ENCODE data around the gene MT1H.

MT1H gene

GRCh38 chr16:56635441-56635967, 34.1 kb upstream of the MT1H start:
- Histone ChIP-seq H3K4me2 (no peak overlapping the region), H3K9ac (no peak overlapping the region), H3K4me1 (no peaks in the 10 kb centered on the region), H3K27ac (no peak overlapping the region), H3K36me3 (no peaks in the 10 kb centered on the region), H3K9me3 (peaks cover 30% of the 10 kb centered on the region), H3K4me3 (no peak overlapping the region), H3K27me3 (peaks cover 100% of the 10 kb centered on the region), H4K20me1 (peaks cover 75% of the 10 kb centered on the region)
- no peak for TF ChIP-seq Cebpa-rat (IDR thresholded peaks at IDR 0.05)

GRCh38 chr16:56636616-56637413, 32.8 kb upstream of the MT1H start:
- no peak overlapping the region for H3K9ac ChIP-seq

GRCh38 chr16:56637814-56638750, 31.5 kb upstream of the MT1H start, which contains the start of gene MT1A:
Gene MT1A, plus strand, starts transcription at chr16:56638666. Its CDS starts 73 bp downstream, at chr16:56638739.
- no peak within 1 kb of the TSS for H3K4me2 ChIP-seq
- H3K4me3 ChIP-seq, result no peak within 1 kb of the TSS
- no peak within 1 kb of the TSS for H3K9ac ChIP-seq
- H3K36me3 ChIP-seq, result no peaks in the 10 kb centered on the region
- peaks cover 30% of the 10 kb centered on the region for H3K9me3 ChIP-seq
- TF ChIP-seq Cebpa-rat (IDR thresholded peaks at IDR 0.05), result no peak
- H3K27ac ChIP-seq, result no peak within 1 kb of the TSS
- H4K20me1 ChIP-seq, result peaks cover 62% of the 10 kb centered on the region
- peaks cover 100% of the 10 kb centered on the region for H3K27me3 ChIP-seq
- no peaks in the 10 kb centered on the region for H3K4me1 ChIP-seq

More at GRCh38 chr16:56636616-56637413, 32.8 kb upstream of the MT1H start:
- Histone ChIP-seq H3K4me3 (no peak overlapping the region), H3K9me3 (peaks cover 30% of the 10 kb centered on the region), H3K36me3 (no peaks in the 10 kb centered on the region), H3K4me1 (no peaks in the 10 kb centered on the region), H3K4me2 (no peak overlapping the region), H4K20me1 (peaks cover 66% of the 10 kb centered on the region), H3K27me3 (peaks cover 100% of the 10 kb centered on the region), H3K27ac (no peak overlapping the region)
- TF ChIP-seq Cebpa-rat (IDR thresholded peaks at IDR 0.05), result no peak

GRCh38 chr16:56639045-56639444, 30.6 kb upstream of the MT1H start:
- H3K9me3 ChIP-seq, result peaks cover 30% of the 10 kb centered on the region
- H3K27ac ChIP-seq, result no peak overlapping the region
- no peak overlapping the region for H3K4me2 ChIP-seq
- H3K4me3 ChIP-seq, result no peak overlapping the region
- H4K20me1 ChIP-seq, result peaks cover 63% of the 10 kb centered on the region
- H3K27me3 ChIP-seq, result peaks cover 100% of the 10 kb centered on the region
- H3K36me3 ChIP-seq, result no peaks in the 10 kb centered on the region
- H3K9ac ChIP-seq, result no peak overlapping the region
- no peaks in the 10 kb centered on the region for H3K4me1 ChIP-seq
- TF ChIP-seq Cebpa-rat (IDR thresholded peaks at IDR 0.05), result no peak

- Histone ChIP-seq H3K9ac (no peak overlapping the region), H3K4me2 (no peak overlapping the region), H3K27me3 (peaks cover 100% of the 10 kb centered on the region), H4K20me1 (peaks cover 60% of the 10 kb centered on the region), H3K4me3 (no peak overlapping the region), H3K27ac (no peak overlapping the region), H3K4me1 (no peaks in the 10 kb centered on the region), H3K36me3 (no peaks in the 10 kb centered on the region), H3K9me3 (peaks cover 24% of the 10 kb centered on the region)
- no peak for TF ChIP-seq Cebpa-rat (IDR thresholded peaks at IDR 0.05)
Observed at GRCh38 chr16:56640076-56640475, 29.5 kb upstream of the MT1H start.

- H3K4me1 ChIP-seq, result no peaks in the 10 kb centered on the region
- H3K4me2 ChIP-seq, result no peak overlapping the region
- H4K20me1 ChIP-seq, result peaks cover 49% of the 10 kb centered on the region
- H3K4me3 ChIP-seq, result no peak overlapping the region
- no peak for TF ChIP-seq Cebpa-rat (IDR thresholded peaks at IDR 0.05)
- H3K27me3 ChIP-seq, result peaks cover 100% of the 10 kb centered on the region
- peaks cover 15% of the 10 kb centered on the region for H3K9me3 ChIP-seq
- H3K36me3 ChIP-seq, result no peaks in the 10 kb centered on the region
- H3K9ac ChIP-seq, result no peak overlapping the region
- no peak overlapping the region for H3K27ac ChIP-seq
Observed at GRCh38 chr16:56641166-56641565, 28.4 kb upstream of the MT1H start.

GRCh38 chr16:56643080-56643778, 26.4 kb upstream of the MT1H start:
- H3K9ac ChIP-seq, result no peak overlapping the region
- H3K27ac ChIP-seq, result no peak overlapping the region

GRCh38 chr16:56643833-56644232, 25.8 kb upstream of the MT1H start:
- Histone ChIP-seq H4K20me1 (peaks cover 23% of the 10 kb centered on the region; the same call in 1 of the 2 replicates), H3K36me3 (no peaks in the 10 kb centered on the region), H3K9ac (no peak overlapping the region), H3K9me3 (no peaks in the 10 kb centered on the region), H3K27ac (no peak overlapping the region), H3K27me3 (peaks cover 100% of the 10 kb centered on the region), H3K4me3 (no peak overlapping the region), H3K4me1 (no peaks in the 10 kb centered on the region), H3K4me2 (no peak overlapping the region)
- no peak for TF ChIP-seq Cebpa-rat (IDR thresholded peaks at IDR 0.05)

More at GRCh38 chr16:56643080-56643778, 26.4 kb upstream of the MT1H start:
- Histone ChIP-seq H3K36me3 (no peaks in the 10 kb centered on the region), H3K27me3 (peaks cover 100% of the 10 kb centered on the region), H4K20me1 (peaks cover 30% of the 10 kb centered on the region; the same call in 1 of the 2 replicates), H3K4me1 (no peaks in the 10 kb centered on the region), H3K4me3 (no peak overlapping the region), H3K9me3 (peaks cover 5% of the 10 kb centered on the region), H3K4me2 (no peak overlapping the region)
- TF ChIP-seq Cebpa-rat (IDR thresholded peaks at IDR 0.05), result no peak

GRCh38 chr16:56645311-56645710, 24.3 kb upstream of the MT1H start:
- no peaks in the 10 kb centered on the region for H3K4me1 ChIP-seq

More at GRCh38 chr16:56645311-56645710, 24.3 kb upstream of the MT1H start:
- no peaks in the 10 kb centered on the region for H3K9me3 ChIP-seq
- no peak overlapping the region for H3K4me3 ChIP-seq
- peaks cover 23% of the 10 kb centered on the region; the same call in 1 of the 2 replicates for H4K20me1 ChIP-seq
- H3K27me3 ChIP-seq, result peaks cover 95% of the 10 kb centered on the region
- no peak overlapping the region for H3K9ac ChIP-seq
- H3K36me3 ChIP-seq, result no peaks in the 10 kb centered on the region
- H3K27ac ChIP-seq, result no peak overlapping the region
- no peak for TF ChIP-seq Cebpa-rat (IDR thresholded peaks at IDR 0.05)
- no peak overlapping the region for H3K4me2 ChIP-seq
